Astrocyte (in vitro differentiated cells and primary cell): Measurements from ENCODE around the gene BCR. TPM values are rescaled to one million over a fixed set of nuclear protein-coding genes. Genes with fewer than 3 reads are reported as not detected.

ENCODE experiments used
- DNase-seq: peaks from one replicate; pipeline ENCODE4 v3.0.0-alpha.2; 2010; ENCODE audit warnings: low read depth
- FAIRE-seq: peaks from 2 replicates; lab custom pipeline; 2011; peaks lifted over from hg19 to GRCh38; lab: Jason Lieb, UNC
- H2AFZ ChIP-seq: 2 replicates; pipeline ENCODE4 v1.6.0; 2012; ENCODE audit warnings: low read depth, low read length, inconsistent platforms
- H3K27ac ChIP-seq: 2 replicates; pipeline ENCODE4 v1.5.1; 2011; ENCODE audit warnings: low read depth, low read length, inconsistent platforms
- H3K27me3 ChIP-seq: 2 replicates; pipeline ENCODE4 v1.6.0; 2011; ENCODE audit warnings: low read length, inconsistent platforms; ENCODE audit not compliant: insufficient read depth
- H3K36me3 ChIP-seq: 2 replicates; pipeline ENCODE4 v1.5.1; 2011; ENCODE audit warnings: low read length, inconsistent platforms; ENCODE audit not compliant: insufficient read depth
- H3K4me1 ChIP-seq: 2 replicates; pipeline ENCODE4 v1.5.1; 2011; ENCODE audit warnings: low read length, inconsistent platforms; ENCODE audit not compliant: insufficient read depth
- H3K4me2 ChIP-seq: 2 replicates; pipeline ENCODE4 v1.6.0; 2012; ENCODE audit warnings: low read length, inconsistent platforms
- H3K4me3 ChIP-seq: 2 replicates; pipeline ENCODE4 v1.5.1; 2011; ENCODE audit warnings: low read depth, mild to moderate bottlenecking, low read length, inconsistent platforms; ENCODE audit not compliant: insufficient read depth
- H3K79me2 ChIP-seq: 2 replicates; pipeline ENCODE4 v1.6.0; 2012; ENCODE audit warnings: mild to moderate bottlenecking, low read length, inconsistent platforms; ENCODE audit not compliant: insufficient read depth
- H3K9ac ChIP-seq: 2 replicates; pipeline ENCODE4 v1.6.0; 2012; ENCODE audit warnings: mild to moderate bottlenecking, low read length, inconsistent platforms
- H3K9me3 ChIP-seq: 2 replicates; pipeline ENCODE4 v1.5.1; 2012; ENCODE audit warnings: low read depth, mild to moderate bottlenecking, low read length, inconsistent platforms; ENCODE audit not compliant: insufficient read depth
- H4K20me1 ChIP-seq: 2 replicates; pipeline ENCODE4 v1.6.0; 2012; ENCODE audit warnings: low read length, inconsistent platforms; ENCODE audit not compliant: insufficient read depth
- H3K27ac Mint-ChIP-seq: one replicate; pipeline ENCODE4 v1.8.0; 2021; ENCODE audit warnings: mild to moderate bottlenecking, mixed read lengths; ENCODE audit not compliant: unreplicated experiment
- H3K27me3 Mint-ChIP-seq: one replicate; pipeline ENCODE4 v1.8.0; 2021; ENCODE audit warnings: low read depth, mixed read lengths; ENCODE audit not compliant: unreplicated experiment
- H3K36me3 Mint-ChIP-seq: one replicate; pipeline ENCODE4 v1.8.0; 2021; ENCODE audit warnings: low read depth, mixed read lengths; ENCODE audit not compliant: unreplicated experiment
- H3K4me1 Mint-ChIP-seq: one replicate; pipeline ENCODE4 v1.8.0; 2021; ENCODE audit warnings: low read depth, mixed read lengths; ENCODE audit not compliant: unreplicated experiment
- H3K4me3 Mint-ChIP-seq: one replicate; pipeline ENCODE4 v1.8.0; 2021; ENCODE audit warnings: mild to moderate bottlenecking, moderate library complexity, mixed read lengths; ENCODE audit not compliant: unreplicated experiment
- H3K9me3 Mint-ChIP-seq: one replicate; pipeline ENCODE4 v1.8.0; 2021; ENCODE audit warnings: mild to moderate bottlenecking, mixed read lengths; ENCODE audit not compliant: unreplicated experiment
- EZH2 ChIP-seq: IDR thresholded peaks from 2 replicates; pipeline ENCODE4 v1.6.1; 2012; ENCODE audit warnings: mild to moderate bottlenecking, low read length, inconsistent platforms; ENCODE audit not compliant: insufficient read depth
- total RNA-seq: library from RNA; stranded (reverse); gene quantifications from 2 replicates; pipeline ENCODE4 v1.2.1, GENCODE V29; 2021
- TF ChIP-seq, protein P1 (sequence below): IDR thresholded peaks from 2 replicates; pipeline ENCODE4 v1.5.1; 2011; ENCODE audit warnings: low read depth, mild to moderate bottlenecking, inconsistent platforms, low read length, moderate library complexity; ENCODE audit not compliant: insufficient read depth

The BCR gene
- total RNA-seq, 1 donor from 2014 or later: 48.9 TPM

DNA sequence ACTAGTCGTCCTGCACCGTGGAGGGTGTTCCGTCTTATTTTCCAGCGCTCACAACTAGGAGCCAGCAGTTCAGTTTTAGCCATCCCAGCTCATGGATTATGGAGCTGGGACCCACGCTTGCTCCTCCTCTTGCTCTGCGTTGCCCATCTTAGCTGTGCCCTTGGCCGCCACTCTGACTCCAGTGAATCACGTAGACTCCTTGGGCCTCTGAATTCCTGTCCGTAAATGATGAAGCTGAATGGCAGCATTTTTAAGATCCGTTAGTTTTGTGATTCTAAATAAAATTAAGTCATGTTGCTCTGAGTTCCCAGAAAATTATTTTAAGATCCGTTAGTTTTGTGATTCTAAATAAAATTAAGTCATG is 23.8 kb downstream of the BCR start:
- H3K27me3 Mint-ChIP-seq: no peaks in the 10 kb centered on the region
- peaks cover 8% of the 10 kb centered on the region for H3K4me1 ChIP-seq
- no peak overlapping the region for H3K9ac ChIP-seq
- H3K9me3 ChIP-seq: no peaks in the 10 kb centered on the region
- H3K27me3 ChIP-seq: no peaks in the 10 kb centered on the region
- peaks cover 6% of the 10 kb centered on the region for H3K4me1 Mint-ChIP-seq
- no peak overlapping the region for H3K4me2 ChIP-seq
- no peak overlapping the region for H3K27ac ChIP-seq
- H3K79me2 ChIP-seq: peaks cover 75% of the 10 kb centered on the region
- no peaks in the 10 kb centered on the region for H3K36me3 ChIP-seq
- TF ChIP-seq, protein P1, sequence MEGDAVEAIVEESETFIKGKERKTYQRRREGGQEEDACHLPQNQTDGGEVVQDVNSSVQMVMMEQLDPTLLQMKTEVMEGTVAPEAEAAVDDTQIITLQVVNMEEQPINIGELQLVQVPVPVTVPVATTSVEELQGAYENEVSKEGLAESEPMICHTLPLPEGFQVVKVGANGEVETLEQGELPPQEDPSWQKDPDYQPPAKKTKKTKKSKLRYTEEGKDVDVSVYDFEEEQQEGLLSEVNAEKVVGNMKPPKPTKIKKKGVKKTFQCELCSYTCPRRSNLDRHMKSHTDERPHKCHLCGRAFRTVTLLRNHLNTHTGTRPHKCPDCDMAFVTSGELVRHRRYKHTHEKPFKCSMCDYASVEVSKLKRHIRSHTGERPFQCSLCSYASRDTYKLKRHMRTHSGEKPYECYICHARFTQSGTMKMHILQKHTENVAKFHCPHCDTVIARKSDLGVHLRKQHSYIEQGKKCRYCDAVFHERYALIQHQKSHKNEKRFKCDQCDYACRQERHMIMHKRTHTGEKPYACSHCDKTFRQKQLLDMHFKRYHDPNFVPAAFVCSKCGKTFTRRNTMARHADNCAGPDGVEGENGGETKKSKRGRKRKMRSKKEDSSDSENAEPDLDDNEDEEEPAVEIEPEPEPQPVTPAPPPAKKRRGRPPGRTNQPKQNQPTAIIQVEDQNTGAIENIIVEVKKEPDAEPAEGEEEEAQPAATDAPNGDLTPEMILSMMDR: no peak
- no peak for TF ChIP-seq EZH2
- no peak overlapping the region for H3K4me3 Mint-ChIP-seq
- no peak overlapping the region for H3K4me3 ChIP-seq
- FAIRE-seq (no peak), DNase-seq (no peak)
- H3K9me3 Mint-ChIP-seq: no peaks in the 10 kb centered on the region
- H3K36me3 Mint-ChIP-seq: peaks cover 10% of the 10 kb centered on the region
- no peak overlapping the region for H3K27ac Mint-ChIP-seq
- H2AFZ ChIP-seq: no peak overlapping the region
- peaks cover 84% of the 10 kb centered on the region for H4K20me1 ChIP-seq

DNA sequence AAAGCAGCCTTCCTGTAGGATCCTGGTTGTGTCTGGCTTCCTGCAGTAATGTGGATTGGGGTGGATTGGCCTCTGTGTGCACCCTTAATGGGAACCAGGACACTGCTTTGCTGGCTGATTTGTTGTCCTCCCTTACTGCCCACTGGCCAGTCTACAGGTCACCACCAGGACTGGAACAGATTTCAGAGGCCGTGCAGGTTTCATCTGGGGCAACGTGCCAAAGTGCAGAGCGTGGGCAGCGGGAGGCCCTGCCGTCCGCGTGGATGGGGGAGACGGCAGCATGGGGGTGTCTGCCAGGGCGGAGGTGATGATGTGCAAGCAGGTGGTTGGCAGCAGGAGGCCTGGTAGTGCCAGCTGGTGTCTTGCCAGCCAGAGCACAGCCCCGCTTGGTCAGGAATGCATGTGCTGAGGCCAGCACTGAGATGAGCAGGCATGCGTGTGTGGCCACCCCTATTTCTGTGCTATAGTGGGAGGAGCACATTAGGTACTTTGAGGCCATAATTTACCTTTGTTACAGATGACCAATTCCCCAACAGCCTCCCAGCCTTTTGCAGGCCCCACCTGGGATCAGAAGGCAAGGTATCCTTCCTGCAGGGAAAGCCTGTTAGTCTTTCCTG is 24.3 kb downstream of the BCR start:
- no peak overlapping the region for H3K27ac ChIP-seq
- no peak for FAIRE-seq
- Mint-ChIP-seq H3K36me3 (peaks cover 7% of the 10 kb centered on the region), H3K27me3 (no peaks in the 10 kb centered on the region), H3K4me3 (no peak overlapping the region), H3K27ac (no peak overlapping the region), H3K9me3 (no peaks in the 10 kb centered on the region), H3K4me1 (peaks cover under 1% of the 10 kb centered on the region)
- H2AFZ ChIP-seq: no peak overlapping the region
- H3K9ac ChIP-seq: no peak overlapping the region
- TF ChIP-seq, protein P1: no peak
- TF ChIP-seq EZH2: no peak
- peaks cover 81% of the 10 kb centered on the region for H4K20me1 ChIP-seq
- H3K4me3 ChIP-seq: no peak overlapping the region
- H3K4me2 ChIP-seq: no peak overlapping the region
- H3K27me3 ChIP-seq: no peaks in the 10 kb centered on the region
- no peaks in the 10 kb centered on the region for H3K36me3 ChIP-seq
- DNase-seq: no peak
- H3K79me2 ChIP-seq: peaks cover 72% of the 10 kb centered on the region
- peaks cover 3% of the 10 kb centered on the region for H3K4me1 ChIP-seq
- H3K9me3 ChIP-seq: no peaks in the 10 kb centered on the region

DNA sequence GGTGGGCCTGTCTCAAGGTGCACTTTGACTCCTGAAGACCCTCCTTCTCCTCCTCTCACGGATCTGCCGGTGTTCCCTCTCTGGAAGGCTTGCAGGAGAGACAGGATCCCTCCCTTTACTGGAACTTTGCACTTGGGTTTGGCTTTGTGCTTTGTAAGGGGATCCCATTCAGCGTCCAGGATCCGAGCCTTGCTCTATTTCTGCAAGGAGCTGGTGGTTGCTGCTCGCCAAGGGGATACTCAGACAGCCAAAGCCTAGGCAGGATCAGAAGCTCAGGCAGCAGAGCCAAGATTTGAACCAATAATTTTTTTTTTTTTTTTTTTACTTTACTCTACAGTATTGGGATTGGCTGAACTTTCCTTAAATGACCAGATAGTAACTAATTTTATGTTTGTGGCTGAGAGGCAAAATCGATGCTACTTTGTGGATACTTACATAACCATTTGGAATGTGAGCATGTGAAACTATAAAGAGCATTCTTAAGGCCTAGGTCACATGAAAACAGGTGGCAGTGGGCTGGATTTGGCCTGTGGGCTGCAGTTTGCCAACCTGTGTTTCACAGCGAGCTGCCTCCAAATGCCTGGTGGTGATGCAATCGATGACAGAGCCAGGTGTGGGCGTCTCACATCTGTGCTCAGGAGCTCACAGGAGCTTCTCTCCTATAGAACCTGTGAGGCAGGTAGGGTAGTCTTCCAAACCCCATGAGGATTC is 25.2 kb downstream of the BCR start:
- Histone ChIP-seq H3K4me3 (no peak overlapping the region), H3K4me1 (no peaks in the 10 kb centered on the region), H3K27ac (no peak overlapping the region), H3K79me2 (peaks cover 69% of the 10 kb centered on the region), H3K9ac (no peak overlapping the region), H4K20me1 (peaks cover 84% of the 10 kb centered on the region), H3K27me3 (no peaks in the 10 kb centered on the region), H2AFZ (no peak overlapping the region), H3K36me3 (no peaks in the 10 kb centered on the region), H3K9me3 (no peaks in the 10 kb centered on the region), H3K4me2 (no peak overlapping the region)
- TF ChIP-seq, protein P1: no peak
- no peak for TF ChIP-seq EZH2
- H3K27me3 Mint-ChIP-seq: no peaks in the 10 kb centered on the region
- no peak for DNase-seq
- no peaks in the 10 kb centered on the region for H3K4me1 Mint-ChIP-seq
- H3K4me3 Mint-ChIP-seq: no peak overlapping the region
- no peak overlapping the region for H3K27ac Mint-ChIP-seq
- peaks cover 6% of the 10 kb centered on the region for H3K36me3 Mint-ChIP-seq
- no peaks in the 10 kb centered on the region for H3K9me3 Mint-ChIP-seq
- FAIRE-seq: no peak
